Mesothelial cell of epicardium (in vitro differentiated cells): ENCODE data around the gene BRINP1. TPM values are rescaled to one million over a fixed set of nuclear protein-coding genes. Genes with fewer than 3 reads are reported as not detected.

Experiments used
- DNase-seq, 2 experiments: peaks; one replicate each; pipeline ENCODE4 v3.0.0; 2021; ENCODE audit warnings: low spot score in 2 of 2; ENCODE audit not compliant: unreplicated experiment in 2 of 2
- H3K27ac Mint-ChIP-seq: 2 replicates; pipeline ENCODE4 v1.8.0; 2021; ENCODE audit warnings: mixed read lengths
- H3K27me3 Mint-ChIP-seq: 2 replicates; pipeline ENCODE4 v1.8.0; 2021; ENCODE audit warnings: low read depth, mixed read lengths
- H3K36me3 Mint-ChIP-seq: 2 replicates; pipeline ENCODE4 v1.8.0; 2021; ENCODE audit warnings: mixed read lengths
- H3K4me1 Mint-ChIP-seq: 2 replicates; pipeline ENCODE4 v1.8.0; 2021; ENCODE audit warnings: mixed read lengths
- H3K4me3 Mint-ChIP-seq: 2 replicates; pipeline ENCODE4 v1.8.0; 2021; ENCODE audit warnings: mild to moderate bottlenecking, moderate library complexity, mixed read lengths
- H3K9me3 Mint-ChIP-seq: 2 replicates; pipeline ENCODE4 v1.8.0; 2021; ENCODE audit warnings: mixed read lengths
- total RNA-seq: library from RNA; stranded (reverse); gene quantifications from 3 replicates; pipeline ENCODE4 v1.2.1, GENCODE V29; 2021
- TF ChIP-seq, protein P1 (sequence below): fragments of 200-600 bp; sonication (generic); IDR thresholded peaks from one replicate; pipeline ENCODE4 v1.5.0; 2021; ENCODE audit warnings: antibody characterized with exemption; ENCODE audit not compliant: unreplicated experiment

BRINP1 gene, protein sequence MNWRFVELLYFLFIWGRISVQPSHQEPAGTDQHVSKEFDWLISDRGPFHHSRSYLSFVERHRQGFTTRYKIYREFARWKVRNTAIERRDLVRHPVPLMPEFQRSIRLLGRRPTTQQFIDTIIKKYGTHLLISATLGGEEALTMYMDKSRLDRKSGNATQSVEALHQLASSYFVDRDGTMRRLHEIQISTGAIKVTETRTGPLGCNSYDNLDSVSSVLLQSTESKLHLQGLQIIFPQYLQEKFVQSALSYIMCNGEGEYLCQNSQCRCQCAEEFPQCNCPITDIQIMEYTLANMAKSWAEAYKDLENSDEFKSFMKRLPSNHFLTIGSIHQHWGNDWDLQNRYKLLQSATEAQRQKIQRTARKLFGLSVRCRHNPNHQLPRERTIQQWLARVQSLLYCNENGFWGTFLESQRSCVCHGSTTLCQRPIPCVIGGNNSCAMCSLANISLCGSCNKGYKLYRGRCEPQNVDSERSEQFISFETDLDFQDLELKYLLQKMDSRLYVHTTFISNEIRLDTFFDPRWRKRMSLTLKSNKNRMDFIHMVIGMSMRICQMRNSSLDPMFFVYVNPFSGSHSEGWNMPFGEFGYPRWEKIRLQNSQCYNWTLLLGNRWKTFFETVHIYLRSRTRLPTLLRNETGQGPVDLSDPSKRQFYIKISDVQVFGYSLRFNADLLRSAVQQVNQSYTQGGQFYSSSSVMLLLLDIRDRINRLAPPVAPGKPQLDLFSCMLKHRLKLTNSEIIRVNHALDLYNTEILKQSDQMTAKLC
- total RNA-seq, result 11.4 to 13.2 TPM (median 13.0 TPM) in 3 replicates

DNA sequence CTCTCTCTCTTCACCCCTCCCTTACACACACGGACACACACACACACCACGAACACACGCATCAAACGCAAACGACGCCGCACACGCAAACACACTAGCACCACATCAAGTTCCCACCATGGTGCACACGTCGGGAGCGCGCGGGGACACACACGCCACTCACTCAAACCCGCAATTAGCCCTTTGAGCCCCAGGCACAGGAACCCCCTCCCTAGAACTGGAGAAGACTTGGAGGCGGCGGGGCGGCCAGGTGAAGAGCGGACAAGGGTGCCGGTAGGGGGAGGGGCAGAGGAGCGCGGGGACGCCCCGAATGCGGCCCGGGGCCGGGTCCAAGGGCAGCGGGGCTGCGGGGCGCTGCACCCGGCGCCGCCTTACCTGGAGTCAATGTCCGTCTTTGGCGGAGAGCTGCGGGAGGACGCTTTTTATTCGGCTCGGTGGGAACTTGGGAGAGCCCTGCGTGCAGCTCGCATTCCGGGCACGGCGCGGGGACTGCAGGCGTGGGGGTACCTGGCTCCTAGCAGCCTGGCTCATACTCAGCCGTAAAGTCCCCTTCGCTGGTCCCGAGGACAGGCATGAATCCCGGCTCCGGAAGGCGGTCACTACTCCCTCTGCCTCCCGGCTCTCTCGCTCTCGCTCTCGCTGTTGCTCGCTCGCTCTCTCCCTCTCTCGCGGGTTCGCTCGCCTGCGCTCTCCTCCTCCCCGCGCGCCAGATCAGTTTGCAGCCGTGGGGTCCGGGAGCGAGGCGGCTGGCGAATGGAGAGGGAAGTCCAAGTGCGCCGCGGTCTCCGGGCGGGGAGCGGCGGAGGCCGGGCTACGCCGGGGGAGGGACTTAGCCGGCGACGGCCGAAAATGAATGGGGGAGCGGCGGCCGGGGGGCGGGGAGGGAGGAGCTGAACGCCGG, at the start of gene BRINP1:
Gene BRINP1 (minus strand): TSS at position 755 of the 901 bp plus-strand sequence. CDS start 56,080 bp downstream, outside the sequence.
- peak; percentile 54 to 74 for DNase-seq
- Mint-ChIP-seq H3K4me1 (peaks cover 19% of the 10 kb centered on the region), H3K27me3 (peaks cover 78% of the 10 kb centered on the region)

DNA sequence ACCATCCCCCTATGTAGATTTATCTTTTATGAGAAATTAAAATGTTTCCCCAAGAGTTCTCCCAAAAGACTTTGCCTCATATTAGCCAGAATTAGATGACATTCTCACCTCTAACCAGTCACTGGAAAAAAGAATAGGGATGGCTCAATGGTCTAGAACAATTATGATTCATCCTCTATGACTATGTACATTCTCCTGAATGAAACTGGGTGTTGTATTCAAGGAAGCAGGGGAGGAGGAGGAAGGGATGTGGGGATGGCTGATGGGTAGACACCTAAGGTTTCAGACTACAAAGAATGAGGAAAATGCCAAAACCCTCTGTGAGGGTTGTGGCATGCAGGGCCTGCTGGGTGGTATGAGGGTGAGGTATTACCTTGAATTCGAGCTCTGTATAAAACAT, 49.5 kb upstream of the BRINP1 start:
- Mint-ChIP-seq H3K27me3 (peaks cover 2% of the 10 kb centered on the region), H3K4me3 (no peak overlapping the region), H3K36me3 (no peaks in the 10 kb centered on the region), H3K4me1 (peaks cover 17% of the 10 kb centered on the region), H3K9me3 (peaks cover 4% of the 10 kb centered on the region), H3K27ac (no peak overlapping the region)
- no peak for DNase-seq
- TF ChIP-seq, protein P1, sequence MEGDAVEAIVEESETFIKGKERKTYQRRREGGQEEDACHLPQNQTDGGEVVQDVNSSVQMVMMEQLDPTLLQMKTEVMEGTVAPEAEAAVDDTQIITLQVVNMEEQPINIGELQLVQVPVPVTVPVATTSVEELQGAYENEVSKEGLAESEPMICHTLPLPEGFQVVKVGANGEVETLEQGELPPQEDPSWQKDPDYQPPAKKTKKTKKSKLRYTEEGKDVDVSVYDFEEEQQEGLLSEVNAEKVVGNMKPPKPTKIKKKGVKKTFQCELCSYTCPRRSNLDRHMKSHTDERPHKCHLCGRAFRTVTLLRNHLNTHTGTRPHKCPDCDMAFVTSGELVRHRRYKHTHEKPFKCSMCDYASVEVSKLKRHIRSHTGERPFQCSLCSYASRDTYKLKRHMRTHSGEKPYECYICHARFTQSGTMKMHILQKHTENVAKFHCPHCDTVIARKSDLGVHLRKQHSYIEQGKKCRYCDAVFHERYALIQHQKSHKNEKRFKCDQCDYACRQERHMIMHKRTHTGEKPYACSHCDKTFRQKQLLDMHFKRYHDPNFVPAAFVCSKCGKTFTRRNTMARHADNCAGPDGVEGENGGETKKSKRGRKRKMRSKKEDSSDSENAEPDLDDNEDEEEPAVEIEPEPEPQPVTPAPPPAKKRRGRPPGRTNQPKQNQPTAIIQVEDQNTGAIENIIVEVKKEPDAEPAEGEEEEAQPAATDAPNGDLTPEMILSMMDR, result no peak

More for the DNA sequence above, at the start of gene BRINP1:
- no peaks in the 10 kb centered on the region for H3K9me3 Mint-ChIP-seq
- H3K36me3 Mint-ChIP-seq, result no peaks in the 10 kb centered on the region
- TF ChIP-seq, protein P1, result no peak
- H3K27ac Mint-ChIP-seq, result no peak within 1 kb of the TSS
- H3K4me3 Mint-ChIP-seq, result peak within 1 kb of the TSS; percentile 81

DNA sequence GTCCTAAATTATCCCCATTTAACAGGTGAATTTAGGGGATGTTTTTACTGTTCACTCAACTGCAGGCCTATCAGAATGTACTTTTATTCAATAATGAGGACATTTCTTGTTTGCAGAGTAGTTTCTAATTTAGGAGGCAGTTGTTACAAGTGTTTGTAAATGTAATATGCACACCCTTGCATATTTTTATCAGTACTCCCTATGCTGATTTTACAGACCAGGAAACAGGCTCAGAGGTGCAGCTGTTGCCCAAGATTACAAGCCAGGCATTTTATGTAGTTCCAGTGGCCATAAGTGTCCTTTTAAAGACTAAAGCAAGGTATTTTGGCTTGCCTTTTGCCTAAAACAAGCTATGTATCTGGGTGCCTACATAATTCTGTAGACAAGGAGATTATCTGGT, 47.6 kb upstream of the BRINP1 start:
- TF ChIP-seq, protein P1, result no peak
- peaks cover 17% of the 10 kb centered on the region for H3K4me1 Mint-ChIP-seq
- peaks cover 11% of the 10 kb centered on the region for H3K9me3 Mint-ChIP-seq
- H3K4me3 Mint-ChIP-seq, result no peak overlapping the region
- DNase-seq, result no peak
- H3K36me3 Mint-ChIP-seq, result peaks cover 5% of the 10 kb centered on the region
- H3K27ac Mint-ChIP-seq, result no peak overlapping the region
- peaks cover 2% of the 10 kb centered on the region for H3K27me3 Mint-ChIP-seq

DNA sequence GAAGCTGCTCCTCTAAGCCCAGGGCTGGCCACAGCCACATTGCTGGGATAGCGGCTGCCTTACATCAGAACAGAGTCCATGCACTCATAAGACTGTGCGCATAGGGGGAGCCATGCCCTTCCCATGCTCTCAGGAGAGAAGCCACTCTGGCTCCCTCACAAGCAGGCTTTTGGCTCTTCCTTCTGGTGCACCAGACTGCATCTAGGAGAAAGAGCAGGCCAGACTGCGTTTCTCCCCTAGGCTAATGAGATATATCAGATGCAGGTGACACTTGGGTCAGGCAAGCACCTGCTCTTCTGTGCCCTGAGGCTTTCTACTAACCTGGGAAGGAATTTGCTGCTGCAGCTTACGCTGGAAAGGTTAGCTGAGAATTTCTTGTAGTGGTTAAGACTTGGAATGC, 43.2 kb upstream of the BRINP1 start:
- H3K27ac Mint-ChIP-seq, result peak overlapping the region; percentile 26
- no peak overlapping the region for H3K4me3 Mint-ChIP-seq
- TF ChIP-seq, protein P1, result no peak
- H3K36me3 Mint-ChIP-seq, result peaks cover 5% of the 10 kb centered on the region
- peaks cover 2% of the 10 kb centered on the region for H3K27me3 Mint-ChIP-seq
- H3K9me3 Mint-ChIP-seq, result peaks cover 11% of the 10 kb centered on the region
- peak in 1 of 2 experiments; percentile 39 for DNase-seq
- peaks cover 16% of the 10 kb centered on the region for H3K4me1 Mint-ChIP-seq

DNA sequence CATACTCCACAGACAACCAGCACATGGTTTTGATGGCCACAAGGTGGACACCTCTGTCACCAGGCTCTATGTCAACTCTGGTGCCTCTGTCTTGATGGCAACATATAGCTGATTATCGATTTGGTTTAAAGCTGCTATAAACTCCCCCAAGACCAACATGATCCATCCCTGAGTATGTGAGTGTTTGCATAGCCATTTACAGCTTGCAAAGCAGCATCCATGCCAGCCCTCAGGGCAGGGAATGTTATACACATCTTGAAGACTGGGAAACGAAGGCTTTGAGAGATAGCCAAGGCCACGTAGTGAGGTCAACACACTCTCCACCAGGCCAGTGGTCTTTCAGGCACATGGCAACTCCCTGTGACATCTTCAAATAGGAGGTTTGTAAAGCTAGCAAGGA, 40.3 kb upstream of the BRINP1 start:
- Mint-ChIP-seq H3K4me3 (no peak overlapping the region), H3K36me3 (peaks cover 5% of the 10 kb centered on the region), H3K27me3 (no peaks in the 10 kb centered on the region), H3K27ac (no peak overlapping the region), H3K4me1 (peaks cover 16% of the 10 kb centered on the region), H3K9me3 (peaks cover 11% of the 10 kb centered on the region)
- DNase-seq, result no peak
- TF ChIP-seq, protein P1, result no peak
